ENCODE results near the gene ABL2. TPM values are rescaled to one million over a fixed set of nuclear protein-coding genes. Genes with fewer than 3 reads are reported as not detected.
A peak's percentile ranks its signal among the peaks of the same experiment; 100 is the strongest.

Gene ABL2
- polyA plus RNA-seq, 2 of the 4 experiments (the other 2 are of a cell fraction) = 12.4 TPM

DNA sequence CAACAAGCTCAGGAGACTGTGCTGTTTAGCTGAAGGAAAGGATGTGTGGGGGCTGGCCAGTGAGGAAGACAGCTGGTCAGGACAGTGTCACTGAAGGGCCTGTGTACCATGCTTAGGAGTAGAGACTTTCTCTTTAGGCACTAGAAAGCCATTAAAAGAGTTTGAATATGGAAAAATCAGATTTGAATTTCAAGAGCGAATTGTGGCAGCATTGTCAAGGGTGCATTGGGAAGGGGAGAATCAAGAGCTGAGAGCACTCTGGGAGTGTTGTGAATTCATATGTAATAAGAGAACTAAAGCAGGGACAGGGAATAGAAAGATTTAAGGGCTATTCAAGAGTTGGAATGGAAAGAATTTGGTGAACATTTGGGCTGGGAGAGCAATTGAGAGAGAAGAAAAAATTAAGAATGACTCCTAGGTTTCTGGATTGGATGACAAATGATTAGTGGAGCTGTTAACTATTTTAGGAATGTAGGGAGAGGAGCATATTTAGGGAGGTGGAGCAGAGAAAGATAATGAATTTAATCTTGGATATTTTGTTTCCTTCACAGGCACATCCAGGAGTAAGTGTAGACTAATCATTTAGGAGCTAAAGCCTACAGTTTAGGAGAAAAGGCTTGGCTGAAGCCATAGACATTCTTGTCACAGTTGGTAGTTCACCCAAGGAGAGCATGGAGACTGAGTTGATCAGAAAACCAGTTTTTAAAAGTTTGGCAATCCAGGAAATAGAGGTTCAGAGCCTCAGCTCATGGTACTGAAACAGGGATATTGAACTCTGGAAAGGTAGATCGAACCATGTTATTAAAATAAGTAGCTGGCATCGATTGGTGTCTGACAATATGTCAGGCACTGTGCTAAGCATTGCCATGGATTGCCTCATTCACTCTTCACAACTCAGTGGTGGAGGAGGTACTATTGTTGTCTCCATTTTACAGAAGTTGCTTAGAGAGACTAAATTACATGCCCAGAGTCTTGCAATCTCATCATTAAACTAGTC is 170.7 kb downstream of the ABL2 start:
- H3K4me3 ChIP-seq = no peak overlapping the region
- TF ChIP-seq RARB (CRISPR knock-in tag; IDR thresholded peaks at IDR 0.05) (no peak), ZSCAN20 (CRISPR knock-in tag; IDR thresholded peaks at IDR 0.05) (no peak), FOSB (CRISPR knock-in tag; IDR thresholded peaks at IDR 0.05) (no peak), JUN (IDR thresholded peaks at IDR 0.05) (no peak), HOXB13 (CRISPR knock-in tag; IDR thresholded peaks at IDR 0.05; ENCODE audit: low read depth) (no peak), NR3C1 (IDR thresholded peaks at IDR 0.05) (no peak), ZNF302 (CRISPR knock-in tag; IDR thresholded peaks at IDR 0.05) (no peak), NFE2L2 (conservative IDR thresholded peaks at IDR 0.05; ENCODE audit: low read length) (no peak), EP300 (IDR thresholded peaks at IDR 0.05) (no peak)
- TF ChIP-seq, protein P1, sequence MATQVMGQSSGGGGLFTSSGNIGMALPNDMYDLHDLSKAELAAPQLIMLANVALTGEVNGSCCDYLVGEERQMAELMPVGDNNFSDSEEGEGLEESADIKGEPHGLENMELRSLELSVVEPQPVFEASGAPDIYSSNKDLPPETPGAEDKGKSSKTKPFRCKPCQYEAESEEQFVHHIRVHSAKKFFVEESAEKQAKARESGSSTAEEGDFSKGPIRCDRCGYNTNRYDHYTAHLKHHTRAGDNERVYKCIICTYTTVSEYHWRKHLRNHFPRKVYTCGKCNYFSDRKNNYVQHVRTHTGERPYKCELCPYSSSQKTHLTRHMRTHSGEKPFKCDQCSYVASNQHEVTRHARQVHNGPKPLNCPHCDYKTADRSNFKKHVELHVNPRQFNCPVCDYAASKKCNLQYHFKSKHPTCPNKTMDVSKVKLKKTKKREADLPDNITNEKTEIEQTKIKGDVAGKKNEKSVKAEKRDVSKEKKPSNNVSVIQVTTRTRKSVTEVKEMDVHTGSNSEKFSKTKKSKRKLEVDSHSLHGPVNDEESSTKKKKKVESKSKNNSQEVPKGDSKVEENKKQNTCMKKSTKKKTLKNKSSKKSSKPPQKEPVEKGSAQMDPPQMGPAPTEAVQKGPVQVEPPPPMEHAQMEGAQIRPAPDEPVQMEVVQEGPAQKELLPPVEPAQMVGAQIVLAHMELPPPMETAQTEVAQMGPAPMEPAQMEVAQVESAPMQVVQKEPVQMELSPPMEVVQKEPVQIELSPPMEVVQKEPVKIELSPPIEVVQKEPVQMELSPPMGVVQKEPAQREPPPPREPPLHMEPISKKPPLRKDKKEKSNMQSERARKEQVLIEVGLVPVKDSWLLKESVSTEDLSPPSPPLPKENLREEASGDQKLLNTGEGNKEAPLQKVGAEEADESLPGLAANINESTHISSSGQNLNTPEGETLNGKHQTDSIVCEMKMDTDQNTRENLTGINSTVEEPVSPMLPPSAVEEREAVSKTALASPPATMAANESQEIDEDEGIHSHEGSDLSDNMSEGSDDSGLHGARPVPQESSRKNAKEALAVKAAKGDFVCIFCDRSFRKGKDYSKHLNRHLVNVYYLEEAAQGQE (IDR thresholded peaks at IDR 0.05) = no peak
- TF ChIP-seq, protein P2, sequence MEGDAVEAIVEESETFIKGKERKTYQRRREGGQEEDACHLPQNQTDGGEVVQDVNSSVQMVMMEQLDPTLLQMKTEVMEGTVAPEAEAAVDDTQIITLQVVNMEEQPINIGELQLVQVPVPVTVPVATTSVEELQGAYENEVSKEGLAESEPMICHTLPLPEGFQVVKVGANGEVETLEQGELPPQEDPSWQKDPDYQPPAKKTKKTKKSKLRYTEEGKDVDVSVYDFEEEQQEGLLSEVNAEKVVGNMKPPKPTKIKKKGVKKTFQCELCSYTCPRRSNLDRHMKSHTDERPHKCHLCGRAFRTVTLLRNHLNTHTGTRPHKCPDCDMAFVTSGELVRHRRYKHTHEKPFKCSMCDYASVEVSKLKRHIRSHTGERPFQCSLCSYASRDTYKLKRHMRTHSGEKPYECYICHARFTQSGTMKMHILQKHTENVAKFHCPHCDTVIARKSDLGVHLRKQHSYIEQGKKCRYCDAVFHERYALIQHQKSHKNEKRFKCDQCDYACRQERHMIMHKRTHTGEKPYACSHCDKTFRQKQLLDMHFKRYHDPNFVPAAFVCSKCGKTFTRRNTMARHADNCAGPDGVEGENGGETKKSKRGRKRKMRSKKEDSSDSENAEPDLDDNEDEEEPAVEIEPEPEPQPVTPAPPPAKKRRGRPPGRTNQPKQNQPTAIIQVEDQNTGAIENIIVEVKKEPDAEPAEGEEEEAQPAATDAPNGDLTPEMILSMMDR (IDR thresholded peaks at IDR 0.05) = no peak
- TF ChIP-seq, protein P3, sequence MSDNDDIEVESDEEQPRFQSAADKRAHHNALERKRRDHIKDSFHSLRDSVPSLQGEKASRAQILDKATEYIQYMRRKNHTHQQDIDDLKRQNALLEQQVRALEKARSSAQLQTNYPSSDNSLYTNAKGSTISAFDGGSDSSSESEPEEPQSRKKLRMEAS (IDR thresholded peaks at IDR 0.05) = no peak
- TF ChIP-seq, protein P4, sequence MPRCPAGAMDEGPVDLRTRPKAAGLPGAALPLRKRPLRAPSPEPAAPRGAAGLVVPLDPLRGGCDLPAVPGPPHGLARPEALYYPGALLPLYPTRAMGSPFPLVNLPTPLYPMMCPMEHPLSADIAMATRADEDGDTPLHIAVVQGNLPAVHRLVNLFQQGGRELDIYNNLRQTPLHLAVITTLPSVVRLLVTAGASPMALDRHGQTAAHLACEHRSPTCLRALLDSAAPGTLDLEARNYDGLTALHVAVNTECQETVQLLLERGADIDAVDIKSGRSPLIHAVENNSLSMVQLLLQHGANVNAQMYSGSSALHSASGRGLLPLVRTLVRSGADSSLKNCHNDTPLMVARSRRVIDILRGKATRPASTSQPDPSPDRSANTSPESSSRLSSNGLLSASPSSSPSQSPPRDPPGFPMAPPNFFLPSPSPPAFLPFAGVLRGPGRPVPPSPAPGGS (IDR thresholded peaks at IDR 0.05) = no peak
- H3K4me2 ChIP-seq = peak overlapping the region; percentile 23; the same call in 1 of the 3 replicates
- H3K27ac ChIP-seq = peak overlapping the region; percentile 81 to 91
- ChIA-PET POLR2A (no interaction called here), CTCF (interaction anchor here (1.0 to 3.7 kb wide), 4 partner anchors 13 to 515 kb away, joined by 3 to 16 read pairs (median 4); no protein-coding TSS in a partner anchor)
- ATAC-seq (peak in 1 of 2 experiments; percentile 14; a peak in 3 of 6 replicates), DNase-seq (ENCODE audit: low read depth in 1 of 2, low spot score in 1 of 2) (no peak), FAIRE-seq (no peak)
- H3K9me3 ChIP-seq = peaks cover 9% of the 10 kb centered on the region; the same call in 2 of the 3 replicates
- WGBS (ENCODE audit: missing lambda C conversion rate) = 91% methylated on average over 3 of the region's 3 CpGs
- H3K4me1 ChIP-seq = peaks cover 43% of the 10 kb centered on the region

DNA sequence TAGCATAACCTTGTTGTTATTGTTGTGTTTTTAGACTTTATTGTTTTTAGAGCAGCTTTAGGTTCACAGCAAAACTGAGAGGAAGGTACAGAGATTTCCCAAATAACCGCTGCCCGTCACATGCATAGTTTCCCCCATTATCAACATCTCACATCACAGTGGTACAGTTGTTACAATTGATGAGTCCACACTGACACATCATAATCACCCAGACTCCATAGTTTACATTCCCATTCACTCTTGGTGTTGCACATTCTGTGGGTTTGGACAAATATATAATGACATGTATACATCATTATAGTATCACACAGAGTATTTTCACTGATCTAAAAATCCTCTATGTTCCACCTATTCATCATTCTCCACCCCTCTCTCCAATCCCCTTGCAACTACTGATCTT is 173.5 kb downstream of the ABL2 start:
- Histone ChIP-seq H3K9me3 (peaks cover 9% of the 10 kb centered on the region; the same call in 2 of the 3 replicates), H3K4me1 (peaks cover 33% of the 10 kb centered on the region), H3K4me2 (no peak overlapping the region), H3K27ac (no peak overlapping the region), H3K4me3 (no peak overlapping the region)
- ChIA-PET POLR2A (no interaction called here), CTCF (no interaction called here)
- no peak for DNase-seq (ENCODE audit: low read depth in 1 of 2, low spot score in 1 of 2)
- ATAC-seq = no peak
- WGBS (ENCODE audit: missing lambda C conversion rate) = 97% methylated on average over 2 of the region's 2 CpGs
- no peak for FAIRE-seq
- TF ChIP-seq JUN (IDR thresholded peaks at IDR 0.05) (no peak), RFX5 (IDR thresholded peaks at IDR 0.05) (no peak), HDAC2 (IDR thresholded peaks at IDR 0.05) (no peak), GATA3 (IDR thresholded peaks at IDR 0.05; ENCODE audit: borderline replicate concordance) (no peak), FOSB (CRISPR knock-in tag; IDR thresholded peaks at IDR 0.05) (no peak), CHD2 (IDR thresholded peaks at IDR 0.05; ENCODE audit: low read length, partially characterized antibody) (no peak), HEYL (CRISPR knock-in tag; IDR thresholded peaks at IDR 0.05) (no peak), BHLHE40 (IDR thresholded peaks at IDR 0.05; ENCODE audit: low read depth, low read length) (no peak), POLR2A (IDR thresholded peaks at IDR 0.05; ENCODE audit: low read length) (no peak), FOXS1 (CRISPR knock-in tag; IDR thresholded peaks at IDR 0.05) (no peak), RCOR1 (IDR thresholded peaks at IDR 0.05; ENCODE audit: low read depth, low read length) (no peak)
- TF ChIP-seq, protein P5, sequence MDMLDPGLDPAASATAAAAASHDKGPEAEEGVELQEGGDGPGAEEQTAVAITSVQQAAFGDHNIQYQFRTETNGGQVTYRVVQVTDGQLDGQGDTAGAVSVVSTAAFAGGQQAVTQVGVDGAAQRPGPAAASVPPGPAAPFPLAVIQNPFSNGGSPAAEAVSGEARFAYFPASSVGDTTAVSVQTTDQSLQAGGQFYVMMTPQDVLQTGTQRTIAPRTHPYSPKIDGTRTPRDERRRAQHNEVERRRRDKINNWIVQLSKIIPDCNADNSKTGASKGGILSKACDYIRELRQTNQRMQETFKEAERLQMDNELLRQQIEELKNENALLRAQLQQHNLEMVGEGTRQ (IDR thresholded peaks at IDR 0.05) = no peak
- TF ChIP-seq, protein P1 (IDR thresholded peaks at IDR 0.05) = no peak
- TF ChIP-seq, protein P6, sequence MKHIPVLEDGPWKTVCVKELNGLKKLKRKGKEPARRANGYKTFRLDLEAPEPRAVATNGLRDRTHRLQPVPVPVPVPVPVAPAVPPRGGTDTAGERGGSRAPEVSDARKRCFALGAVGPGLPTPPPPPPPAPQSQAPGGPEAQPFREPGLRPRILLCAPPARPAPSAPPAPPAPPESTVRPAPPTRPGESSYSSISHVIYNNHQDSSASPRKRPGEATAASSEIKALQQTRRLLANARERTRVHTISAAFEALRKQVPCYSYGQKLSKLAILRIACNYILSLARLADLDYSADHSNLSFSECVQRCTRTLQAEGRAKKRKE (CRISPR knock-in tag; IDR thresholded peaks at IDR 0.05; ENCODE audit: low read depth) = no peak

Measured in A549 (cell line).